Panc1 (cell line): Measurements from ENCODE around the gene ZNF569. TPM values are rescaled to one million over a fixed set of nuclear protein-coding genes. Genes with fewer than 3 reads are reported as not detected.
"Not testable (repeated sequence)": the region's sequence is repeated elsewhere in the genome, so short reads cannot be mapped to it uniquely, and the experiment has no call there.

ENCODE experiments used
- ATAC-seq: fragments of 200-7000 bp; cut with Tn5 transposase; 2 replicates; pipeline ENCODE4 v1.9.1; 2020; ENCODE audit warnings: mild to moderate bottlenecking, moderate library complexity
- BruUV-seq: library from RNA; stranded (reverse); fragments of 400-500 nt; replicated peaks from 2 replicates; lab custom pipeline; 2021; lab: Mats Ljungman, UMichigan
- CTCF ChIA-PET: fragments of 300-600 bp; sonication (Branson Sonifier 250); formaldehyde crosslinking; loops from one replicate; lab custom pipeline; 2022; ENCODE audit warnings: antibody characterized with exemption; lab: Charles Lee
- POLR2A ChIA-PET: fragments of 300-600 bp; sonication (Branson Sonifier 250); formaldehyde crosslinking; loops from one replicate; lab custom pipeline; 2022; ENCODE audit warnings: antibody characterized with exemption; lab: Charles Lee
- DNase-seq: peaks from one replicate; pipeline ENCODE4 v3.0.0-alpha.2; 2010; ENCODE audit warnings: low read depth, low spot score
- H3K27ac ChIP-seq: 2 replicates; pipeline ENCODE4 v1.5.1; 2011; ENCODE audit warnings: mild to moderate bottlenecking, low read length, inconsistent platforms
- H3K27me3 ChIP-seq: fragments of 200-500 bp; sonication (Bioruptor generic); 2 replicates; pipeline ENCODE4 v1.6.0; 2014; ENCODE audit warnings: low read length, inconsistent platforms; ENCODE audit not compliant: control insufficient read depth, insufficient read depth
- H3K36me3 ChIP-seq: fragments of 200-500 bp; sonication (Bioruptor generic); 2 replicates; pipeline ENCODE4 v1.5.1; 2014; ENCODE audit warnings: inconsistent platforms, mild to moderate bottlenecking, low read length, moderate library complexity; ENCODE audit not compliant: control insufficient read depth, insufficient read depth
- H3K4me1 ChIP-seq: 2 replicates; pipeline ENCODE4 v1.5.1; 2011; ENCODE audit warnings: inconsistent platforms, mild to moderate bottlenecking, low read length, moderate library complexity; ENCODE audit not compliant: control insufficient read depth, insufficient read depth
- H3K4me3 ChIP-seq, 2 experiments: 2 replicates each; pipeline ENCODE4 v1.5.1; 2011 to 2012; ENCODE audit warnings: low read depth in 2 of 2, low read length in 2 of 2, mild to moderate bottlenecking in 2 of 2, inconsistent platforms in 1 of 2, moderate library complexity in 1 of 2
- H3K9me3 ChIP-seq: fragments of 200-500 bp; sonication (Bioruptor generic); 2 replicates; pipeline ENCODE4 v1.5.1; 2014; ENCODE audit warnings: low read depth, mild to moderate bottlenecking, inconsistent platforms, low read length, moderate library complexity; ENCODE audit not compliant: control insufficient read depth, insufficient read depth
- POLR2AphosphoS5 ChIP-seq: IDR thresholded peaks from 2 replicates; pipeline ENCODE4 v1.6.1; 2012; ENCODE audit warnings: mild to moderate bottlenecking, low read depth, low read length, moderate library complexity
- SIN3A ChIP-seq: IDR thresholded peaks from 2 replicates; pipeline ENCODE4 v1.6.1; 2012; ENCODE audit warnings: low read depth, mild to moderate bottlenecking, low read length, moderate library complexity, borderline replicate concordance; ENCODE audit not compliant: insufficient read depth
- TCF7L2 ChIP-seq: IDR thresholded peaks from 2 replicates; pipeline ENCODE4 v1.6.1; 2011; ENCODE audit warnings: mild to moderate bottlenecking, low read depth, low read length, inconsistent platforms
- in situ Hi-C: cut with HindIII; loops from 2 replicates; pipeline ENCODE4 v1.10.0; 2016; ENCODE audit warnings: low sequenced_read_pairs, low pct_unique_long_range_greater_than_20kb
- intact Hi-C: fragments of 100-400 bp; cut with micrococcal nuclease; formaldehyde crosslinking; loops from one replicate; pipeline ENCODE4 v1.10.0; 2022; ENCODE audit not compliant: unreplicated experiment
- total RNA-seq: library from RNA; stranded (reverse); gene quantifications from one replicate; pipeline ENCODE4 v1.2.1, GENCODE V29; 2021; ENCODE audit not compliant: unreplicated experiment
- TF ChIP-seq, protein P1 (sequence below), 2 experiments: IDR thresholded peaks; 2 replicates each; pipeline ENCODE4 v1.6.1; 2011 to 2012; ENCODE audit warnings: low read depth in 2 of 2, control low read depth in 1 of 2, low read length in 1 of 2, mild to moderate bottlenecking in 1 of 2, moderate library complexity in 1 of 2; ENCODE audit not compliant: insufficient read depth in 1 of 2
- TF ChIP-seq, protein P2 (sequence below): fragments of 450-650 bp; IDR thresholded peaks from 2 replicates; pipeline ENCODE4 v1.5.1; 2017; ENCODE audit warnings: mild to moderate bottlenecking

The ZNF569 gene
- total RNA-seq, 1 experiment from 2014 or later = 15.6 TPM

DNA sequence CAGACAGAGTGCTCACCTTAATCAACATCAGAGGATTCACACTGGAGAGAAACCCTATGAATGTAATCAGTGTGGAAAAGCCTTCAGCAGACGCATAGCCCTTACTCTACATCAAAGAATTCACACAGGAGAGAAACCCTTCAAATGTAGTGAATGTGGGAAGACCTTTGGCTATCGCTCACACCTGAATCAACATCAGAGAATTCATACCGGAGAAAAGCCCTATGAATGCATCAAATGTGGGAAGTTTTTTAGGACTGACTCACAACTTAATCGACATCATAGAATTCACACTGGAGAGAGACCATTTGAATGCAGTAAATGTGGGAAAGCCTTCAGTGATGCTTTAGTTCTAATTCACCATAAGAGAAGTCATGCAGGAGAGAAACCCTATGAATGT is 78.0 kb downstream of the ZNF569 start:
- no peaks in the 10 kb centered on the region for H3K36me3 ChIP-seq

DNA sequence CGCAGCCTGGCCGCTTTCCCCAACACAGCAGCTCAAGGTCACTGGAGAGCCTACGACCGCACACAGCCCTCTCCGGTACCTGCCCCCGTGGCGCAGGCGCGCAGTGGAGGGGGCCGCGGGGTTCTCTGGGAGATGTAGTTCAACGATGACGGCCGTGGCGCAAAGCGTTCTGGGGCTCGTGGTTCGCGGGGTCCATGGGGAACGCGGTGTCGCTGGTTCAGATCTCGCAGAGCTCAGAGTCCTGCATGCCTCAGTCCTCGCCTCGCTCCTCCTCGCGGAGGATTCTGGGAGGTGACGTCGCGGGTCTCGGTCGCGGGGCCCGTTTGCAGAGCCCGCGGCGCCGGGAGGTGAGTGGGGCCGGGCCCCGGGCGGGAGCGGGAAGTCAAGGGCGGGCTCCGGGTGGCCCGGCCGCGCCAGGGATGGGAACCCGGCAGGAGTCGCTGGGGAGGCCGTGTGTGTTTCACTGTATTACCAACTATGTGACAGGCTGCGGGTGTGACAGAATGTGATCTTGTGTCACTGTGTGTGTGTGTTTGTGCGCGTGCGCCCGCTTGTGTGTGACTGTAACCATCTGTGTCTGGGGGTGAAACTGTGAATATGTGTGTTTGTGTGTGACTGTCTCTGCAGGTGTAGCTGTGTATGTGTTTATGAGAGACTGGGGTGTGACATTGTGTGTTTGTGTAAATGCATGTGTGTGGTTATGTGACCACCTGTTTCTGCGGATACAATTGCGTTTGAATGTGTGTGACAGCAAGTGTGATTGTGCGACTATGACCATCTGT is 96.2 kb downstream of the ZNF569 start, which contains the start of gene ZNF527:
ZNF527 (plus strand) TSS at position 220 of the 782 bp plus-strand sequence. CDS start 3,100 bp downstream, outside the sequence.
- Histone ChIP-seq H3K27me3 (no peaks in the 10 kb centered on the region), H3K4me3 (peak within 1 kb of the TSS; percentile 67 to 95), H3K27ac (peak within 1 kb of the TSS; percentile 93), H3K9me3 (peaks cover 21% of the 10 kb centered on the region; the same call in 1 of the 2 replicates), H3K4me1 (peaks cover 4% of the 10 kb centered on the region; the same call in 1 of the 2 replicates), H3K36me3 (no peaks in the 10 kb centered on the region)
- ChIA-PET CTCF (interaction anchor here (0.7 kb wide), 2 partner anchors 10 to 173 kb away, joined by 3 to 8 read pairs; no protein-coding TSS in a partner anchor), POLR2A (interaction anchor here (0.5 to 1.0 kb wide), 10 partner anchors 8 to 720 kb away, joined by 3 to 12 read pairs (median 4); partner anchors contain the start of gene WDR87)
- ATAC-seq (peak; percentile 100), DNase-seq (peak; percentile 93)
- intact Hi-C loops (no loop called here), in situ Hi-C loops (no loop called here)
- TF ChIP-seq, protein P1, sequence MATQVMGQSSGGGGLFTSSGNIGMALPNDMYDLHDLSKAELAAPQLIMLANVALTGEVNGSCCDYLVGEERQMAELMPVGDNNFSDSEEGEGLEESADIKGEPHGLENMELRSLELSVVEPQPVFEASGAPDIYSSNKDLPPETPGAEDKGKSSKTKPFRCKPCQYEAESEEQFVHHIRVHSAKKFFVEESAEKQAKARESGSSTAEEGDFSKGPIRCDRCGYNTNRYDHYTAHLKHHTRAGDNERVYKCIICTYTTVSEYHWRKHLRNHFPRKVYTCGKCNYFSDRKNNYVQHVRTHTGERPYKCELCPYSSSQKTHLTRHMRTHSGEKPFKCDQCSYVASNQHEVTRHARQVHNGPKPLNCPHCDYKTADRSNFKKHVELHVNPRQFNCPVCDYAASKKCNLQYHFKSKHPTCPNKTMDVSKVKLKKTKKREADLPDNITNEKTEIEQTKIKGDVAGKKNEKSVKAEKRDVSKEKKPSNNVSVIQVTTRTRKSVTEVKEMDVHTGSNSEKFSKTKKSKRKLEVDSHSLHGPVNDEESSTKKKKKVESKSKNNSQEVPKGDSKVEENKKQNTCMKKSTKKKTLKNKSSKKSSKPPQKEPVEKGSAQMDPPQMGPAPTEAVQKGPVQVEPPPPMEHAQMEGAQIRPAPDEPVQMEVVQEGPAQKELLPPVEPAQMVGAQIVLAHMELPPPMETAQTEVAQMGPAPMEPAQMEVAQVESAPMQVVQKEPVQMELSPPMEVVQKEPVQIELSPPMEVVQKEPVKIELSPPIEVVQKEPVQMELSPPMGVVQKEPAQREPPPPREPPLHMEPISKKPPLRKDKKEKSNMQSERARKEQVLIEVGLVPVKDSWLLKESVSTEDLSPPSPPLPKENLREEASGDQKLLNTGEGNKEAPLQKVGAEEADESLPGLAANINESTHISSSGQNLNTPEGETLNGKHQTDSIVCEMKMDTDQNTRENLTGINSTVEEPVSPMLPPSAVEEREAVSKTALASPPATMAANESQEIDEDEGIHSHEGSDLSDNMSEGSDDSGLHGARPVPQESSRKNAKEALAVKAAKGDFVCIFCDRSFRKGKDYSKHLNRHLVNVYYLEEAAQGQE (IDR thresholded peaks at IDR 0.05; ENCODE audit: insufficient read depth in 1 of 2, low read depth in 2 of 2, low read length in 1 of 2) = 0 out of 4 replicates have a peak, but pooled peaks of 1 of the 2 experiments have one; percentile 17
- peak; percentile 93 for TF ChIP-seq POLR2AphosphoS5
- TF ChIP-seq, protein P2, sequence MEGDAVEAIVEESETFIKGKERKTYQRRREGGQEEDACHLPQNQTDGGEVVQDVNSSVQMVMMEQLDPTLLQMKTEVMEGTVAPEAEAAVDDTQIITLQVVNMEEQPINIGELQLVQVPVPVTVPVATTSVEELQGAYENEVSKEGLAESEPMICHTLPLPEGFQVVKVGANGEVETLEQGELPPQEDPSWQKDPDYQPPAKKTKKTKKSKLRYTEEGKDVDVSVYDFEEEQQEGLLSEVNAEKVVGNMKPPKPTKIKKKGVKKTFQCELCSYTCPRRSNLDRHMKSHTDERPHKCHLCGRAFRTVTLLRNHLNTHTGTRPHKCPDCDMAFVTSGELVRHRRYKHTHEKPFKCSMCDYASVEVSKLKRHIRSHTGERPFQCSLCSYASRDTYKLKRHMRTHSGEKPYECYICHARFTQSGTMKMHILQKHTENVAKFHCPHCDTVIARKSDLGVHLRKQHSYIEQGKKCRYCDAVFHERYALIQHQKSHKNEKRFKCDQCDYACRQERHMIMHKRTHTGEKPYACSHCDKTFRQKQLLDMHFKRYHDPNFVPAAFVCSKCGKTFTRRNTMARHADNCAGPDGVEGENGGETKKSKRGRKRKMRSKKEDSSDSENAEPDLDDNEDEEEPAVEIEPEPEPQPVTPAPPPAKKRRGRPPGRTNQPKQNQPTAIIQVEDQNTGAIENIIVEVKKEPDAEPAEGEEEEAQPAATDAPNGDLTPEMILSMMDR = no peak
- peak; percentile 61; the same call in 1 of the 2 replicates for TF ChIP-seq TCF7L2
- TF ChIP-seq SIN3A = no peak
- TSS peak; percentile 87 for BruUV-seq

More for the DNA sequence above, 78.0 kb downstream of the ZNF569 start:
- TF ChIP-seq POLR2AphosphoS5 = no peak
- TF ChIP-seq TCF7L2 = no peak
- TF ChIP-seq, protein P2 = no peak
- no peak for TF ChIP-seq SIN3A
- TF ChIP-seq, protein P1 (IDR thresholded peaks at IDR 0.05; ENCODE audit: insufficient read depth in 1 of 2, low read depth in 2 of 2, low read length in 1 of 2) = no peak
- CTCF ChIA-PET = no interaction called here
- Histone ChIP-seq H3K27me3 (no peaks in the 10 kb centered on the region), H3K27ac (no peak overlapping the region), H3K9me3 (peaks cover 84% of the 10 kb centered on the region), H3K4me1 (no peaks in the 10 kb centered on the region), H3K4me3 (no peak overlapping the region)
- DNase-seq = no peak
- ATAC-seq = no peak
- no TSS peak for BruUV-seq
- intact Hi-C loops = no loop called here
- in situ Hi-C loops = no loop called here
- POLR2A ChIA-PET = interaction anchor here (0.9 kb wide), 1 partner anchor 18 kb away, joined by 4 read pairs; the partner anchor contains the start of gene ZNF527

DNA sequence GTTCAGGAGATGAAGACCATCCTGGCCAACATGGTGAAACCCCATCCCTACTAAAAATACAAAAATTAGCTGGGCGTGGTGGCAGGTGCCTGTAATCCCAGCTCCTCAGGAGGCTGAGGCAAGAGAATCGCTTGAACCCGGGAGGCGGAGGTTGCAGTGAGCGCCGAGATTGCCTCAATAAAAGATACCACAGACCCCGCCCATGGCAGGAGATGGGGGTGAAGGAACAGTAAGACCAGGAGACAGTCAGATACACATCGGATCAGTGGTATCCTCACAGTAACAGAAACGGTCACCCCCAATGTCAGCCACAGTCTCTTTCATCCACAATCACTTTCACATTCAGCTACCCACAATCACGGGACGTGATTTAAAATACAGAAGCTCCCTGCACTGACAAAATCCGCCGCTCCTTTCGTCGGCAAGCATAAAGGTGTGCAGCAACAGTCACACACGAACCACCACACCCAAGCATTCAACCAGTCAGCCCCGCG is 96.8 kb downstream of the ZNF569 start:
- H3K27me3 ChIP-seq, H3K4me1 ChIP-seq, in situ Hi-C loops, intact Hi-C loops, DNase-seq, H3K36me3 ChIP-seq: not testable (repeated sequence)
- H3K9me3 ChIP-seq = peaks cover 28% of the 10 kb centered on the region; the same call in 1 of the 2 replicates
- ATAC-seq = peak; percentile 31
- H3K27ac ChIP-seq = peak overlapping the region; percentile 93
- BruUV-seq = TSS peak; percentile 94
- H3K4me3 ChIP-seq = peak overlapping the region; percentile 67 to 95
- ChIA-PET CTCF (interaction anchor here (0.7 kb wide), 2 partner anchors 10 to 174 kb away, joined by 3 to 8 read pairs; no protein-coding TSS in a partner anchor), POLR2A (interaction anchor here (0.5 to 1.0 kb wide), 10 partner anchors 8 to 719 kb away, joined by 3 to 12 read pairs (median 4); partner anchors contain the start of gene WDR87)
